Activated CD4-positive, alpha-beta T cell treated with anti-CD3 and anti-CD28 coated beads for 48 hours (primary cell): ENCODE data around the gene LSAMP.
A peak's percentile ranks its signal among the peaks of the same experiment; 100 is the strongest.
"Not testable (repeated sequence)": the region's sequence is repeated elsewhere in the genome, so short reads cannot be mapped to it uniquely, and the experiment has no call there.

ENCODE experiments used
- DNase-seq: peaks from one replicate; pipeline ENCODE4 v3.0.0-alpha.2; 2020

Gene LSAMP

DNA sequence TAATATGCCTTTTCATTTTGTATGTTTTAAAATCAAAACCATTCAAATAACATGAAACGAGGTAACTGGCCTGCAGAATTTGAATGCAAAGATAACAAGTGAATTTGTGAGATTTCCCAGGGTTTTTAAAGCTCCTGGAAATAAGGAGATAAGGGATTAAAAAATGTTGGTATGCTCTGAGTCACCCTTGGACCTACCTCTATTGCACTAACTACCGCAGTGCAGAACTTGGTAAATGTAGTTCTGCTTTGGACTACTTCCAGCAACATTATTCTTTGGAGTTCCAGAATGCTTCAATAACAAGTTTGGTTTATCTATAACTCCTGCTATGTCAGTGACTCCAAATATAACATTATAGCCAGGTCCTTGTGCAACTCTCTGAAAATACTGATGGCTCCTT is 620.2 kb downstream of the LSAMP start:
- no peak for DNase-seq

DNA sequence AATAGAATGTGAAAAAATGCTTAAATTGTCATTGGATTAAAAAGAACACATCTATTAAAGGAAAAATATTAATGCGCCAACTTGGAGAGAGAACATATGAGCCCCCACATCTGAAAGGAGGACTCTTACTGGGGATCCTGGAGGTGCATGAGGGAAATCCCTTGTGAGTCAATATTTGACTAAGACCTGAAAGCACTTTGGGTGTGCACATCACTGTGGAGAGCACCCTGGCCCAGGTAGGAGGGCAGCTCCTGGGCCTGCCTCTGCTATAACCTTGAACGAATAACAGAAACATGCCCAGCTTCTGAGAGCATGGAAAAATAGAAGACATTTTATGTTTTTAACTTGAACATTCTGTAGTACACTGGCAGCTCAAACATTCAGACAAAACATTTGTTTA is 622.2 kb downstream of the LSAMP start:
- DNase-seq, result no peak

DNA sequence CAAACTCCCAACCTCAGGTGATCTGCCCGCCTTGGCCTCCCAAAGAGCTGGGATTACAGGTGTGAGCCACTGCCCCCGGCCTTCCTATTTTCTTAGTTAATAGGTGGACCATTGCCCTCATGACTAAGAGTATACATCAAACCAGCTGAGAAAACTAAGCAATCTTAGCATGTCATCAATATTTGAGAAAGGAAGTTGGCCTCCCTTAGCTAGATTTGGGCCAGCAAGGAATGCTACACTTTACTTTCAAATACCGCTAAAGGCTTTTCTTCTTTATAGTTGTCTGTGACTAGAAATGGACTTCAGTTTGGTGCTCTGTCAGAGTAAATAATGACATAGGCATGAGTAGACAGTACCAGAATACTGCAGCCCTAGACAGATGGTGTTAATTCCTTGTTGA is 622.7 kb downstream of the LSAMP start:
- DNase-seq, result no peak

DNA sequence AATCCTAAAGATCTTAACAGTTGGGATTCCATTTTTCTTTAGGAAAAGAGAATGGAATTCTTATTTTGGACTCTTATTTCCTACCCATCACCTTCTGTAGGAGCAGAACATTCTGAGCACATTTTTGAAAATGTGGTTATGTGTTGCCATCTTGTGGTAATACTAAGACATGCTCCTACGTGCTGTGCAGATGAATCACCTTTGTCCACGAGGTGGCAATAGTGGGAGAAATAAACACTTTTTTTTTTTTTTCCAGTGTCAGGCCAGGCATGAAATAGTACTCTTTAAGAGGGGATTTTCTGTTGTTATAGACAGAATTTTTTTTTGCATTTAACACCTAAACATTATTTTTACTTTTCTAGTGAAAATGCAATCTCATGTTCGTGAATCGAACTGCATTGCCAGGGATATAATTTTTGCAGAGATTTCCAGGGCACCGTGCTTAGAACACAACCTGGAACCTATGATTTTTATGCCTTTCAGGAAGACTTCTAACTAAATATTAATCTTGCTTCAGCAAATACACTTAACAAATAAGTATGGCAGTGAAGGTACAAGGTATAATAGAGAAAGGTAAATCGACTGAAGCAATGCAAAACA is 625.4 kb downstream of the LSAMP start:
- DNase-seq, result peak; percentile 65

DNA sequence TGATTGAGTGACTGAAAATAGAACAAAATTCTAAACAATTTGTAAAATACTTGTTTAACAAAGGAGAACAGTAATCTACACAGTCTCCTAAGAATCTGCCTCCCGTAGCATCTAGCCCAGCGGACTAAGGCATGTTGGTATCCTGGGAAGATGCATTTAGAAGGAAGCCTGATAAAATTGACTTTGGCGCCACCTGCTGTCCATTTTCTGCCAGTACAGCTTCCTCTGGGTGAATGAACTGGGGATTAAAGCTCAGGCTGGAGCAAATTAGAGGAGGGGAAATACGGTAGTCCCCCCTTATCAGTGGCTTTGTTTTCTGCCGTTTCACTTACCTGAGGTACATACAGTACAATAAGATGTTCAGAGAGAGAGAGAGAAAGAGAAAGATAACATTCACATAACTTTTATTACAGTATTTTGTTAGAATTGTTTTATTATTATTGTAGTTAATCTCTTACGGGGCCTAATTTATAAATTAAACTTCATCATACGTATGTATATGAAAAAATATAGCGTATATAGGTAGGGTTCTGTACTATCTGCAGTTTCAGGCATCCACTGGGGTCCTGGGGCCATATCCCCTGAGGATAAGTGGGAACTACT is 630.4 kb downstream of the LSAMP start:
- DNase-seq, result peak; percentile 77

DNA sequence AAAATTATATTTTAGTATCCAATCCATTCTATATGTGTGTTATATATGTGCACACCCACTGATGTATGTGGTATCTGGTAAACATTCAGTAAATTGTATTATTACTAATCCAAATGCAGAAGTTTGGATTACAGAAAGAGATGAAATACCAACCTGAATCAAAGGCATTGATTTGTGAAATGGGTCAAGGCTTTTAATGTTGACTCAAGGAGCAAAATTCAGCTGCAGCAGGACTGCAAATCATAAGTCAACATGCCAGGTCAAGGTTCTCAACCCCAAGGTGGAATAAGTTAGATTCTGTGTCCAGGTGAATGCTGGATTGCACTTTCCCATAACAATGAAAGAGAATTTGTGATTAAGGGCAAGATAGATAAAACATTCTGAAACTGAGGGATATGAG is 631.3 kb downstream of the LSAMP start:
- no peak for DNase-seq

DNA sequence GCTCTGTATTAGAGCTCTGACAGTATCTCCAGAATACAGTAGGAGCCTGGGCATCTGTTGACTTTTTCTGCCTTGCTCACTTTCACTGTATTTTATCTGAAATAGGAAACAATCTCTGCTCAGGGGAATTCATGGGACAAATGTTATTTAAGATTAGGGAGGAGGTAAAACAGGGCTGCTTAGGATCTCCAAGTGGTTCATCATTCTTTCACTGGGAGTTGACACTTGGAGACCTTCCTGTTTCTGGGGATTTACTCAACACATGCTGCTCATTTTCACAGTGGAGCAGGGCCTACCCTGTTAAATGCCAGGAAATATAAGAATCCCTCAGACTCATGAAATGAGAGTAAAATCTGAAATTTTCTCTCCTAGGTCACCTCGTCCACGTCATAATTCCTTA is 636.5 kb downstream of the LSAMP start:
- DNase-seq, result no peak

DNA sequence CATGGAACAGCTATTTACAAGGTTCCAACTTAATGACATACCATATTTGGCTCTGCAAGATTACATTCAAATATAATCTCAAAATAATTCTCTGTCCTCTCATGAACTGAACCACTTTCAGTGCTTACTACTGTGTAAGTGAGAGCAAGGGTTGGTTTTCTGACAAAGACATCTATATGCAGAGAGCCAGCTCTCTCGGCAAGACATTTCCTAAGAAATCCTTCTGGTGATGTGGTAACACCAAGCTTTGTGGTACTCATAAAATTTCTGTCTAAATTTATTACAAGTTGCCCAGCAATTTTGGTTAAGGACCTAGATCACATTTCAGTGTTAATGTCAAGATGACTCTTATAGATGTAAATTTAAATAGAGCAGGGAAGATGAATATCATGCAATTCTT is 637.0 kb downstream of the LSAMP start:
- DNase-seq, result no peak

DNA sequence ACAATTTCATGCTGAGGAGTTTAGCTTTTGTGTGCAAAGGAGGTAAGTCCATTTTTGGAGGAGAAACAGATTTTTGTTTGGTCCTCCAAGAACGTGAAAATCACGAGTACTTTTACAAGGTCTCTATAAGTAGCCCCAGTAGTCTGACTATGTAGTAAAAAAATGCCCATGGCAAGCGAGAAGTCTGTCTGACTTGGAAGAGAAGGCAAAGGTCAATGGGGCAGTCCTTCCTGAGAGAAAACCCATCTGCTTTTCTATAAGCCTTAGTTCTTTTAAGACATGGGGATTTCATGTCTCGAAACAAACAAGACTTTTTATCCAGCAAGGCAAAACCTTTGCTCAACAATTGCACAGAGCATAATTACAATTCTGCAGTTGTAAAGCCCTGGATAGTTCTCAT is 638.8 kb downstream of the LSAMP start:
- no peak for DNase-seq

DNA sequence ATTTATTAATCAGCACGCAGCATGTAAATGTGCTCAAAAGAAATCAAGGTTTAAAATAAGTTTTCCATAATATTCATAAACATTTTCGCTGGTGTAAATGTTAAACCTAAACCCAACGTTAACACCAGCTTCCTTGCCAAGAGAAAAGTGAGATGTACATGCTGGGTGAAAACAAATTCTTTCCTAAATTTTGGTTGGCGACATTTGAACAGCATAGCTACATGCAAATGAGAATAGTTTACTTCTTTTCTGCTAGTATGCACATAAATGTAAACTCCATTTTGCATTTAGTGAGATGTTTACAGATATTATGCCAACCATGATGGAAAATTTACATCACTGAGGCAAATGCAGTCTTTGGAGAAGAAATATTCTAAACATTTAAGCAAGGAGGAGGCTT is 639.8 kb downstream of the LSAMP start:
- no peak for DNase-seq

DNA sequence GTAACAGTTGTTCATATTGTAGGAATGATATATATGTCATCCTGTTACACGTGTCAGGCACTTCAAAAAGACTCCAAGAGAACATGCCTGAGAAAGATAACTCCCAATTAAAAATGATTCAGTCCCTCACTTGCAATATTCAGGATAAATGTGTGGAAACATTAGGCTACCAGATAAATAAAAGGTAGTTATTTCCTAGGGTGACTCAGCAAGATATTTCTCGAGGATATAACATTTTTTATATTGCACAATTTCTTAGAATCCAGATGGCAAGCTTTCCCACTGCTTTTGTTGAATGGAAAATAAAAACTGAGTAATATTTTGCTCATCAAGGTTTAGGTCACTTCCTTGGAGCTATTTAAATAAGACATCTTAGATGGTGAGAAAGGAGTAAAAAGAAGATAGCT is 640.6 kb downstream of the LSAMP start:
- DNase-seq, result no peak

DNA sequence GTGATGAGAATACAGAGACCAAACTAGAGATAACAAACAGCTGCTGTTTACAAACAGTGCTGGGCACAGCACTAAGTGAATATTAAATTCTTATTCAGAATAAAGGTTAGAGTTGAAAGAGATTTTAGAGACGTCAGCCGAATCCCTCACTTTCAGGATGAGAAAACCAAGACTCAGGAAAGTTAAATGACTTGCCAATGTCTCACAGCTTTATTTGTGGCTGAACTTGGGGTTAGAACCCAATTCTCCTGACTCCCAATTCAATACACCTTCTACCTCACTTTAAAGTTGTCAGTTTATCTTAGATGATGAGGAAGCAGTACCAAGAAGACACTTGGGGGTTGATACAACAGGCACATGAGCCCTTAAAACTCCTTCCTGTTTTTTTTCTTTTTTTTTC is 641.1 kb downstream of the LSAMP start:
- no peak for DNase-seq

DNA sequence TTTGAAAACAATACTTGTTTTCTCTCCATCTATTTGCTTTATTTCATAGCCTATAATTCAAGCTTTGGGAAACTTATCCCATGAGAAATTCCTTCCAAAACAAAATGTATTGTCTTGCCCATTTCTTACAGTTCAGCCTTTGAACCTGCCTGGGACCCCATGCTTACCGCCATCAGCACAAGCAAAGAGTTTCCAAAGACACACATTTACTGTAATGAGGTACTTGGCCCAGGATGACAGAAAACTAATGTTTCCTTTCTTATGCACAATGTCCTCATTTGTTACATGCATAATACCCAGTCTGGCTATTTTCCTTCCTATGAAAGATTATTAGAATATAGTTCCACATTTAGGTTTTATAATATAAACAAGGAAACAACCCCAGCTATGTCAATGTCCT is 641.6 kb downstream of the LSAMP start:
- no peak for DNase-seq

DNA sequence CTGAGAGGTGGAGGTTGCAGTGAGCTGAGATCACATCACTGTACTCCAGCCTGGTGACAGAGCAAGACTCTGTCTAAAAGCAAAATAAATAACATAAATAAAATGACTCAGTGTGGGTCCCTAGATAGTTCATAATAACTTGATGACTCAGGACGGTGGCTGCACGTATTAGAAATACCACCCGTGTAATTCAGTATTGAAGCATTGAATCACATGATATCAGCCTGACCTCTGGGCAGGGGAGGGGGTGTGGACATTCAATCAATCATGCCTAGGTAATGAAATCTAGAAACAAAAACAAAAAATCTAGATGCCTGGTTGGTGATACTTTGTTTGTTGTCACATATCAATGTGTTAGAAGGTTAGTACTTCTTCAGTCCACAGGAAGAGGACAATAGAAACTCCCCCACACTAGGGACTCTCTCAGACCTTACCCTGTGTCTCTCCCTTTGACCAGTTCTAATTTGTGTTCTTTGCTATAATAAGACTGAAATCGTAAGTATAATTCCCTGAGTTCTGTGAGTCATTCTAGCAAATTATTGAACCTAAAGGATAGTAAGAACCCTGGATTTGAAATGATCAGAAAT is 644.7 kb downstream of the LSAMP start:
- DNase-seq, result no peak

DNA sequence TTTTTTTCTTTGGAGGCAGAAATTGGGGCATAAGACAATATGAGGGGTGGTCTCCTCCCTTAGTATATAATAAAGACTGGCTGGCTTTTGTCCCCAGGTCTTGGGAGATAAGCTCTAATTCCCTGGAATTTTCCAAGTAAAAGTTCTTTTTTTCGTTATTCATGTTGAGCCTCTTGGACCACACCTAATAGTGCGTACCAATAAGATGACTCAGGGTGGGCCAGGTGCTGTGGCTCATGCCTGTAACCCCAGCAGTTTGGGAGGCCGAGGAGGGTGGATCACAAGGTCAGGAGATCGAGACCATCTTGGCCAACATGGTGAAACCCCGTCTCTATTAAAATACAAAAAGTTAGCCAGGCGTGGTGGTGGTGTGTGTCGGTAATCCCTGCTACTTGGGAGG is 645.2 kb downstream of the LSAMP start:
- not testable (repeated sequence) for DNase-seq

DNA sequence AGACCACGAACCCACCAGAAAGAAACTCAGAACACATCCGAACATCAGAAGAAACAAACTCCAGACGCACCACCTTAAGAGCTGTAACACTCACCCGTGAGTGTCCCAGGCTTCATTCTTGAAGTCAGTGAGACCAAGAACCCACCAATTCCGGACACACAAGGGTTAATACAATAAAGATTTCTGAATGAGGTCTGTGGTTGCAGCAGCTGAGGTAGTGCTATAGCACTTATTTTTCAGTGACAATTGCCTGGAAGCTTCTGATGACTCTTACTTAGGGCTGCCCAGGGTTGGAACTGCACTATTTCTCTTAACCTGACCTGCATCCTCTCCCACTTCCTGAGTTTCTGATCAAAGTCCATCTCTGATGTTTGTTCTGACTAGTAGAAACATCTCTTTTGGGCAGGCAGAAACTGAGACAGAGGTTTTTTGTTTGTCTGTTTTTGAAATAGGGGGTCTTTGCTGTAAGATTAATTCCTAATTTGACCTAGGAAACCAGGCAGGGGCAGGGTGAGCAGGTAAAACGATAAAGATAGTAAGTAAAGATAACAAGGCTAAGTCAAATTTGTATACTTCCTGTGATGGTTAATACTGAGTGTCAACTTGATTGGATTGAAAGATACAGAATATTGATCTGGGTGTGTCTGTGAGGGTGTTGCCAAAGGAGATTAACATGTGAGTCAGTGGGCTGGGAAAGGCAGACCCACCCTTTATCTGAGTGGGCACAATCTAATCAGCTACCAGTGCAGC is 652.9 kb downstream of the LSAMP start:
- DNase-seq, result peak; percentile 18

DNA sequence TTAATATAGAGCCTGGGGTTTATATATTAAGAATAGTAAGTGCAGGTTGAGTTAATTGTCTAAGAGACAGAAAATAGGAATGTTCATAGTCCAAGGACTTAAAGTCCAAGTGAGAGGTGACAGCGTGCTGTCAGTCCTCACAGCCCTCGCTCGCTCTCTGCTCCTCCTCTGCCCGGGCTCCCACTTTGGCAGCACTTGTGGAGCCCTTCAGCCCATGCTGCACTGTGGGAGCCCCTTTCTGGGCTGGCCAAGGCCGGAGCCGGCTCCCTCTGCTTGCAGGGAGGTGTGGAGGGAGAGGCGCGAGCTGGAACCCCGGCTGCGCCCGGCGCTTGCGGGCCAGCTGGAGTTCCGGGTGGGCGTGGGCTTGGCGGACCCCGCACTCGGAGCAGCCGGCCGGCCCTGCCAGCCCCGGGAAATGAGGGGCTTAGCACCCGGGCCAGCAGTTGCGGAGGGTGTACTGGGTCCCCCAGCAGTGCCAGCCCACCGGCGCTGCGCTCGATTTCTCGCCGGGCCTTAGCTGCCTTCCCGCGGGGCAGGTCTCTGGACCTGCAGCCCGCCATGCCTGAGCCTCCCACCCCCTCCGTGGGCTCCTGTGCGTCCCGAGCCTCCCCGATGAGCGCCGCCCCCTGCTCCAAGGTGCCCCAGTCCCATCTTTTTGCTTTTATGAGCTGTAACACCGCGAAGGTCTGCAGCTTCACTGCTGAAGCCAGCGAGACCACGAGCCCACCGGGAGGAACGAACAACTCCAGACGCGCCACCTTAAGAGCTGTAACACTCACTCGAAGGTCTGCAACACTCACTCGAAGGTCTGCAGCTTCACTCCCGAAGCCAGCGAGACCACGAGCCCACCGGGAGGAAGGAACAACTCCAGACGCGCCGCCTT is 653.8 kb downstream of the LSAMP start:
- DNase-seq, result not testable (repeated sequence)

DNA sequence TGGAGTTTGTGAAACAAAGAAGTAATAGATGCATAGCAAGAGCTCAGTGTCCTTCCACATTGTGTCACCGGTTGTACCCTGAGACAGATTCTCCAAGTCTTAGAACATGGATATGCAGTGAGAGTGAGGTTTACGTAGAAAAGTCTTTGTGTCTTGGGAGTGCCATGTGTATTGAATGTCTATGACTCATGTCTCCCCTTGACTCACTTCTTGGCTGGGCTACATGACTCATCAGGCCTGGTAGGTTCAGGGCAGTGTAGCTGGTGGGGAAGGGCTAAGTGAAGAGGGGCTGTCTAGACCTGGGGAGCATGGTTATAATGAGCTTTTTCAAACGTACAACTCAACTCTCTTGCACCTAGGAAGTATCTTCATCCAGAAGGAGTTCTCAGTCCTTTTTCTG is 654.5 kb downstream of the LSAMP start:
- DNase-seq, result peak; percentile 65

DNA sequence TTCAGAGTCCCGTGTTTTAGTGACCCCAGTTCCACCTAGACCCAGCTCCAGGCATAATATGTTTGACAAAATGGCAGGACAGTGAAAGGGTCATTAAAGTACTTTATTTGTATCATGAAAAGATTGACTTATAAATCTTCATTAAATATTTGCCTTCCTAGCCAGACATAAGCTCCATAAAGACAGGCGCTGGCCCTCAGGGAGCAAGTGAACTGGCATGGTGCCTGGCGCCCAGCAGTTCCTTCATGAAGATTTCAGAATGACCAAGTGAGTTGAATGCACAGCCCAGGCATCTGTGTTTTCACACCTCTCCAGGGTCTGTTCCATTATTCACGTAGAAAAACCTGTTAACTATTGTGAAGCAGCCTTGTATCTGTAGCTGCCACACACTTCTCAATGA is 655.8 kb downstream of the LSAMP start:
- no peak for DNase-seq

DNA sequence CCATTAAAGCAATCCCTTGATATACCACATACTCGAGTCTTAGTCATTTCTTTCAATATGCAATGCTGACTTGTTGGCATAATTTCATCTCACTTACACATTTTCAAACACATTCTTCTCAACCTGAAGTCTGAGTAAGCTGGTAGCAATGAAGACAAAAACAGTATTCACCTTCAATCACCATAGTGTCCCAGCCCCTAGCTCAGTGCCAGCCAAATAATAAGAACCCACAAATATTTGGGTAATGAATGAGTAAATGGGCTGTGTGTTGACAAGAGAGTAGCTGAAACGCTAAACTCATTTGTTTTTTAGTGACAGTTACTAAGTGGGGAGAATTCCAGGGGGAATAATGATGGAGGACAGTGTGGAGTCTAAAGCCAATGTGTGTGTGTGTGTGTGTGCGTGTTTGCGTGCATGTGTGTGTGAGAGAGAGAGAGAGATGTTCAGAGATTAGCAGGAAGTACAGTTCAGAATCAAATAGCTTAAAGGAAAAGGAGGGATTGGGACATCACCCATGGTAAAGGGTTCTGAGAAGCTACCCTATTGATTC is 656.3 kb downstream of the LSAMP start:
- no peak for DNase-seq

DNA sequence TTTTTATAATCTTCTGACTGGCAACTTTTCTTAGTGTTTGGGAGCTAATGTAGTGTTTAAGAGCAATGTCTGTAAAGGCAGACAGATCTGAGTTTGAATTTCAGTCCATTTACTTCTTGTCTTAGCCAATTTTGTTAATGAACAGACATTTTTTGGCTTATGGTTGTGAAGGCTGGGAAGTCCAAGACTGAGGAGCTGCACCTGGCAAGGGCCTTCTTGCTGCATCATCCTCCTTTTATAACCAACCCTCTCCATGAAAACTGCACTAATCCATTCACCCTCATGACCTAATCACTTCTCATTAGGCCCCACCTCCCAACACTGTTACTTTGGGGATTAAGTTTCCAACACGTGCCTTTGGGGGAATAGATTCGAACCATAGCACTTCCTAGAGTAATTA is 657.5 kb downstream of the LSAMP start:
- DNase-seq, result no peak

DNA sequence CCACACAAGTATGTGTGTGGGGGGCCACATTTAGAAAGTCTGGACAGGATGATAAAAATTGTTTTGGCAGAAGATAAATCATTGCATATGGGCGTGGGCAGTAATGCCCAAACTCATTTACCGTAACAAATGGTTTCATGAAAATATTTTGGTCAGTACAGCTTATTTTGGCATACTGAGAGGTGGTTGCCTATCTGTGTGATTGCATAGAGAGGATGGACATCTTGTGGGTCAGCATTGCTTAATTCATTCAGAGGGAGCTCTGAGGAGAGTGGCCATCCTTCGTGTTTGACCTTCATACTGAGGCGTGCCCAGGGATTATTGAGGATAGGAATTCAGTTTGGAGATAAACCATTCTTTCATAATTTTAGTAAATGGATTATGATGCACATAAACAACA is 659.5 kb downstream of the LSAMP start:
- no peak for DNase-seq
